GM19193 (cell line): ENCODE results near the gene KDELR3.

Experiments
- POLR2A ChIP-seq: IDR thresholded peaks from 4 replicates; pipeline ENCODE4 v1.6.1; 2011; ENCODE audit not compliant: insufficient read depth, insufficient read length; ENCODE audit errors: extremely low read depth

The KDELR3 gene

DNA sequence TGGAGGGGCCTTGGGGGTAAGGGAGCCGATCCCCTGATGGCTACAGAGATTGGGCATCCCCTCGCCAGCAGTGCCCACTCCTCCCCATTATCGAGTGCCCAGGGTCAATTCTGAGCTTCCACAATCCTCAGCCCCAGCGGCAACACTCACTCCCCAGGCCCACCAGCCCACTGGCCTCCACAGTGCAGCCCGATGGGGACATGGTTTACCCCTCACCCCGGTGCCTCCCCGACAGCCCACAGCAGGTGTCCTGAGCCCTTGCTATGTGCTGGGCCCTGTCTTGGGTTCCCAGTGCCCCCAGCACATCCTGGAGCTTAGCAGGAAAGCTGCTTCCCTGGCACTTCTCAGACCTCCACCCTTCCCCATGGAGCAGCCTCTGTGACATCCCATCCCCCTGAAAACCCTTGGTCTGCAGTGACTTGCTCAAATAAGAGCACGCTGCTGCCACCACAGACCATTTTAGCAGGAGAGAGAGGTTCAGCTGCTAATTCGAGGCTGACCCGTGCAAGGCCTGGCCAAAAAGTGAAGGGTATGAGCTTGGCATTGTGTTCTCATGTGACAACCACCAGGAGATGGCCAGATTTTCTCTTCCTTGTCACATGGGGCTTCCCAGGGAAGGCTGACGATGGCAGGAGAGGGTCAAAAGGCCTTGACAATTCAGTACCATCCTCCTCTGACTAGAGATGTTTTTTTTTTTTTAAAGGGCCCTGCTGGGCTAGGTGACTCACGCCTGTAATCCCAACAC lies 36.5 kb upstream of the KDELR3 start:
- TF ChIP-seq POLR2A = no peak

DNA sequence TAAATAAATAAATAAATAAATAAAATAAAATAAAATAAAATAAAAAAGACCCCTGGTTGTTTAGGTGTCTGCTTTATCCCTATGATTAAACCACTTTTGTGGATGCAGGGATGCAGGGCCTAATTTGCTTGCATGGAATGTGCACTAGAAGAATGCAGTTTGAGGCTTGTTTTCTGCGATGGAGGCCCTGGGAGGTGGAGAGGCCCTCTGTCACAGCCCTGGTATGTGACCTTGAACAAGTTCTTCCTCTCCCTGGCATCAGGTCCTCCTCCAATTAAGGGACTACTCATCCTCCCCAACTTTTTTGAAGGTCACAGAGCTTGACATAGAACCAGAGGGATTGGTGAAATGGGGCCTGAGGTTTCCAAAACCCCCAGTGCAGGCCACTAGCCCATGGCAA lies 35.6 kb upstream of the KDELR3 start:
- no peak for TF ChIP-seq POLR2A

DNA sequence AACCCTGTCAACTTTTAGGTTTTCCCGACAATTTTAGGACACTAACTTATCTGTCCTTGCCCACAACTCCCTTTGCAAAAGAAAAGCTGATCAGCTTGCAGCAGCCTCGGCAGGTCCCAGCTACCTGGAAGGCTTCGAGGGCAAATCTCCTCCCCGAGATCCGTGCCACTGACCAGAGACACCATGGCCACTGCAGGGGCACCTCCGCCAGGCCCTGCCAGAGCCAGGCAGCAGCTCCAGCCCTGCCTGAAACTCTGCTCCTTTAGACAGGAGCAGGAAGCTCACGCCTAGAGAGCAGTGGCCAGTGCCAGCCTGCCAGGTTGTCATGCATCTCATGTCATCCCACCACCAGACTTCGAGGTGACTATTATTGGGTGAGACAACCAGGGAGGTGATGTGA lies 34.0 kb upstream of the KDELR3 start:
- TF ChIP-seq POLR2A = no peak

DNA sequence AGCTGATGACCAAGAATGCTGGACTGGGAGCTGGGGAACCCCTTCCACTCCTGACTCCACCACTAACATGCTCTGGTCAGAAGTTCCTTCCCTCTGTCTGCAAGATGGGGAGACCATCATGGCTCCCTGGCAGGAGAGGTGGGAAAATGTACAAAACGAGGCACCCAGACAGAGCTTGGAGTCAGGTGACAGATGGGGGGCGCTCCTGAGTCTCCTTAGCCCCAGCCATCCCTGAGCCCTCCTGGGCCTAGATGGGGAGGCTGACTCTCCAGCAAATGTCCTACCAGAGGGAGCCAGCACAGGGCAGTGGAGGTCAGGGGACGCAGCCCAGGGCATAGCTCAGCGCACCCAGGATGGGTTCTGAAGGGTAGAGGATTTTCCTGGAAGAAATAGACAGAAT lies 32.9 kb upstream of the KDELR3 start:
- no peak for TF ChIP-seq POLR2A

DNA sequence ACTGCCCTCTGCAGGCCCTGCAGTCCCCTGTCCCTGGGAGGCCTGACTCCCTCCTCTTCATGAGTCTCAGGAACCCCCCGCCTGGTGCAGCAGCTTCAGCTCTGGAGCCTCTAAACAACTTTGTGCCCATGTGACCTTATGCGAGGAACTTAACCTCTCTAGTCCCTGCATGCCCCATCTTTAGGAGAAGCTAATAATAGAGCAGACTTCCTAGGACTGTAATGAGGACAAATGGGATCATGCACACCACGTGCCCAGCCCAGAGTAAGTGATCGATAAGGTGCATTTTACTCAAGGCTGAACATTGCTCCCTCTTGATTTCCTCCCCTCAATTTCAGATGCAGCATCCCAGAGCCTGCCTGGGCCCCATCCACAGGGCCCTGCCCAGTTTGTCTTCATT lies 31.9 kb upstream of the KDELR3 start:
- TF ChIP-seq POLR2A = no peak

DNA sequence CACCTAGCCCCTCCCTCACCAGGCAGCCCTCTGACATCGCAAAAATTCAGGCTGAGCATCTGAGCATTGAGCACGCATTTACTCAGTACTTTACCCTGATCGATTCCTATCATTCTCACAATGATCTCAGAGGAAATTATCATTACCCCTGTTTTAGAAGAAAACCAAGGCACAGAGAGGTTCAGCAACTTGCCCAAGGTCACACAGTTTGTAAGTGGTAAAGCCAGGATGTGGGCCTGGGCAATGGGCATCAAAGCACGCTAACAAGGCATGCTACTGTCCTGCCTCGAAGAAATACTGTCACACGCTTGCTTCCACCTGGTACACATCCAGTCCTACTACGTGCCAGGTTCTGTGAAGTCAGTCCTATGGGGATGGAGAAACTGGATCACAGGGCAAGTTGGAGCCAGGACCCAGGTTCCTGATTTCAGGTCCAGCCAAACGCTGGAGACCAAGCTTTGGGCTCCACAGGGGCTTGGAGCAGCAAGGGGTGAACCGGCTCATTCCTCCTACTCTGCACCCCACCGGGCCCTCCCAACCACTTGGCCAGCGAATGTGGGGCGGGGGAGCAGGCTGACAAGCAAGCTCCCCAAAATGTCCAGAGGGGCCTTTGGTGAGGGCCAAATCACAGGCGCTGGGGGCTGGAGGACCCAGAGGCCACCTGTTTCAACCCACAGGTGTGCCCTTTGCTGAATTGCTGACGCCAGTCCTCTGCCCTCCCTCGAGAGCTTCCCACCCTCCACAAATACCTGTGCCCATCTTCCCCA lies 31.1 kb upstream of the KDELR3 start:
- no peak for TF ChIP-seq POLR2A

DNA sequence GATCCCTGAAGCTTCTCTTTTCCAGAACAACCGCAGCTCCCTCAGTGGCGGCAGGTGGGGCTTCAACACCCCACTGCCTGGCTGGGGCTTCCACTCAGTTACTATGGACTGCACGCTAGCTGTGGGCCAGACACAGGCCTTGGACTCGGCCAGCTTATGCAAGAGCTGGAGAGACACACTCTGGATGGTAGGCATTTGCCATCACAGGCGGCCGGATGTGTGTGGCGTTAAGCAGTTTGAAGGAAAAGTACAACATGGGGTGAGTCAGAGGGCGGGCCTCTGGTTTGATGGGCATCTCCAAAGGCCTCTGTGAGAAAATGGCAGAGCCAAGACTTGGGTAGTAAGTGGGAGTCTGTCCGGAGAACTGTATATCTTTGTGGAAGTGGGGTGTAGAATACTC lies 30.5 kb upstream of the KDELR3 start:
- TF ChIP-seq POLR2A = no peak

DNA sequence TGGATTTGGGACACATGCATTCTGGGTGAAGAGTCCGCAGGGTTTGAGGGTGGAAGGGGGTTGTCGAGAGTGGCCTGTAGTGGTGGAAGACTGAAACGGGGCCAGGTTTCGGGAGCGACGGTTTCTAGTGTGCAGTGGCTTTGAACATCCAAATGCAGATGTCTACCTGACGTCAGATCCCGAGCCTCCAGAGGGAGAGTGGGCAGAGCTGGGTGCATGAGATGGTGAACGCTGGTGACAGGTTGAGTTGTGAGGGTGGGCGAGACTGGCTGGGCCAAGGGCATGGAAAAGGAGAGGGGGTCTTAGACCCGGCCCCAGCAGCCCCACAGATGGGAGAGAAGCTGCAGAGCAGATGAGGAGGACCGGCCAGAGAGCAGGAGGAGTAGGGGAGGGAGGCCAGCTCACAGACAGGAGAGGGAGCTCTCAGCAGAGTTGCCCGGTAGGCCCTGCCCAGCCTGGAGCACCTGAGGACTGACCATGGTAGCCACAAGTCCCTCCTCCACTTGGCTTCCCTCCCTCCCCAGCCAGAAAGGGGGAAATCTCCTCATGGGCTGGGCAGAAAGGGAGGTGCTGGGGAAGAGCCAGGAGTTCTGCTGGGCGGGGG lies 27.0 kb upstream of the KDELR3 start:
- no peak for TF ChIP-seq POLR2A

DNA sequence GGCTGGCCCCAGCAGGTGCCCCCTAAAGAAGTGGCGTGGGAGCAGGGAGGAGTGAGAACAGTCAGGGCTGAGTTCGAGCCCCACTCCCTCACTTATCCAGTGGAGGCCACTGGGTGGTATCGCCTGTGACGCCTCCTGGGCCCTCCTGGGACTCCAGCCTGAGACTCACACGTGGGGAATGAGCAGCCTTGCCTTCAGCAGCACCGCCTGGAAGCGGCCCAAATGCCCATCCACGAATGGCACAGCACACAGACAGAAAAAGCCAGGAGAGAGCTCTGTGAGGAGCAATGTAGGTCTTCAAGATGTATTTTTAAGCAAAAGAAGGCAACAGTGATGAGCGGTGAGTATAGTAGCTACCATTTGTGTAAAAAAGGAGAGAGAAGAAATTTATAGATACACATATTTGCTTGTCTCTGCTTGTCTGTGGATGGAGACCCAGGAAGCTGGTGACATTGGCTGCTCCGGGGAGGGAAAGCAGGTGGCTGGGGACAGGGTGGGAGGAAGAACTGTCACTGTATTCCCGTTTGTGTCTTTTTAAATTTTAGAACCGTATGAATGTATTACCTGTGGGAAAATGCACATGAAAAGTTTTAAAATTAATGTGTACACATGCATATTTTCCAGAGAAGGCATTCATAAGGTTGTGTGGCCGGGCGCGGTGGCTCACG lies 26.1 kb upstream of the KDELR3 start:
- TF ChIP-seq POLR2A = no peak

DNA sequence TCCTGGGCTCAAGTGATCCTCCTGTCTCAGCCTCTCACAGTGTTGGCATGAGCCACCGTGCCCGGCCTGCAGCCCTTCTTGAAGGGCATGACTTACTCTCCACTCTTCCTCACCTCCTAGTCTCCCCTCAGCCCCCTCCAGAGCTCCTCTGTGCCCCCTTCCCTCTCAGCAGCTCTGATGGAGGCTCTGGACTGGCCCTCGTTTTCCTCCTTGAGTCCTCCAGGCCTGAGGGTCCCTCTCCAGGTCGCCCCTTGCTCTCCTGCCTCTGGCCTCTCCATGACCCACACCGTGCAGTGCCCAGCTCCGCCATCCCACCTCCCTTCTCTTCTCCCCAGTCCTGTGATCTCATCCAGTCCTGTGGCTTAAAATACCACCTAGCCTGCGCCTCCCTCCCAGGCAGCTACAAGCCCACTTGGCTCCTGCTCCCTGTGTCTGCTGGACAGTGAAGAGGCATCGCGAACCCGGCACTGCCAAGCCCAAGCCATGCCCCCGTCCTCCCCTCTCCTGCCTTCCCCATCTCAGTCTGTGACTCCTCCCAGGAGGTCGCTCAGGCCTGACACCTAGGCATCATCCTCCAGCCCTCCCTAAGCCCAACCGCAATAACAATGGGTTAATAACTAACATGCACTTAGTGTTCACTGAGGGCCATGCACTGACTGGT lies 24.8 kb upstream of the KDELR3 start:
- no peak for TF ChIP-seq POLR2A

DNA sequence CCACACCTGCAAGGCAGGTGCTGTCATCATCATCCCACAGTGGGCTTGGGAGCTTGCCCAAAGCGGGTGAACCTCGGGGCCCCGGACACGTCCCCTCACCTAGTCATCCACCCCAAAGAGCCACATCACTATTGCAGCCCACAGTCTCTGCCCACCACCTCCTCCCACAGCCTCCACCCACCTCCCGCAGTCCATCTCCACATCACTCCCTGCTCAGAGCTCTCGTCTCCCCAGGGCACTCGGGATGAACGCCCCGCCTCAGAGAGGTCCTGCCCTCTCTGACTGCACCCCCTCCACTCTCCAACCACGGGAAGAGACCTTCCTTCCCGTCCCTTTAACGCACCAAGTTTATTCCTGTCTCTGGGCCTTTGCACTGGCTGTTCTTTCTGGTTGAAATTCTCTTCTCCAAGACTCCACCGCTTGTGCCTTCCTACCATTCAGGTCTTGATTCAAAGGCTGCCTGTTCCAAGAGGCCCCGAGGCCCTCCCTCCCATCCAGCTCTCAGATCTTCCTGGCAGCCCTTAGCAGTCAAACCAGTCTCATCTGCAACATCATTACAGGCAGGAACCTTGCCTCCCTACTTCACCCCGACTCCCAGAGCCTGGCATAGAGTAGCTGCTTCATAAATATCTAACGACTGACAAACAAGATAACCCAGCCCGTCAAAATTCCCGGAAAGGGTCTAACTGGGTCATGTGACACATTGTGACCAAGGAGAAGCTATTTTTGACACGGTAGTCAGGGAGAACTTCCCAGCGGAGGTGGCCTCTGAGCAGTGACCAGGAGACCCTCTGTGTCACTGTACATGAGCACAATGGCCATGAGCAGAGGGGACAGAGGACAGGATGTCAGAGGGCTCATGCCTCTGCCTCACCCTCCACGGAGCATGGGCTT lies 24.0 kb upstream of the KDELR3 start:
- TF ChIP-seq POLR2A = no peak

DNA sequence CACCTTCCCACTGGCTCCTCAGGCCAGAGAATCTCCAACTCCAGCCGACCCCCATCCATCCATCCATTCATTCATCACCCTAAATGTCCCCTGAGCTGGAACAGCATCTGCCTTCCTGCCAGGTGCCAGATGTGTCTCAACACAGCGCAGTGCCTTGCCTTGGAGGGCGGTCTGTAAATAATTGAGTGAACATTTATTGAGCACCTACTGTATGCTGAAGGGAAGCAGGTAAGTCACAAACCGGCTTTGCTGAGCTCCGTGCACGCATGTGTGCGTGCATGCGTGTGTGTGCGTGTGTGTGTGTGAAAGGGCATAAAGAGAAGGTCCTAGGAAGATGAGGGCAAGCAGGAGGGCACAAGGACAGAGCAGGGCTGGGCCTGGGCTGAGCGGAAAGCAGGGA lies 23.1 kb upstream of the KDELR3 start:
- no peak for TF ChIP-seq POLR2A

DNA sequence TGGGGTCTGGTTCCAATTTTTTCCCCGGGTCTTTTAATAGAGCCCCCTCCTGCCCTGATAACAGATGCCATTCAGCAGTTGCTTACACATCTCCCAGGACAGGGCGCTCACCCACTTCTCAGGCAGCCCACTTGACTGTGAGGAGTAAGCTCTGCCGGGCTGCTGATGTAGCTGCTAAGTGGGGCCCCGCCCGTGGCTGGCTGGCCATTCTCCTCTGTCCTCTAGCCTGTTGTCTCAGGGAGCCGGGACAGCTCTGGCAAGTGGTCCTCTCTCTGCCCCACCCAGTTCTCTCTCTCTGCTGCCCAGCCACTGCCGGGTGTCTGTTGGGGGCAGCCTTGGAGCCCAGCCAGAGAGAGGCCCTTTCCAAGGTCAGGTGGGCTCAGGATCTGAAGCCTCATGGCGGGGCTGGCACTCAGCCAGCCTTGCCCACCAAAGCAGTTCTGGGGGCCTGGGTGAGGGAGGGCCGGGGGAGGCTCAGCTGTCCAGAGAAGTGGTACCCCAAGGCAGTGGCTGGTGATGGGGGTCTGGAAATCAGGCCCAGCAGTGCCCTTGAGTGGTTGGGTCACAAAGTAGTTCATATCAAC lies 21.8 kb upstream of the KDELR3 start:
- TF ChIP-seq POLR2A = no peak
